GM21723 (cell line): Measurements from ENCODE around the gene VTI1A.
"Not testable (repeated sequence)": the region's sequence is repeated elsewhere in the genome, so short reads cannot be mapped to it uniquely, and the experiment has no call there.

ENCODE experiments used
- ATAC-seq: cut with Tn5 transposase; IDR thresholded peaks from one replicate; pipeline ENCODE4 v1.9.1; 2021; ENCODE audit warnings: mild to moderate bottlenecking, moderate library complexity; ENCODE audit not compliant: unreplicated experiment

Gene VTI1A

GRCh38 chr10:112446855-112447619 is at the start of gene VTI1A, which contains the start of gene ZDHHC6:
VTI1A (plus strand) TSS chr10:112447215; CDS start chr10:112447374, 159 bp downstream.
ZDHHC6 (minus strand) TSS chr10:112446914; CDS start chr10:112445436, 1,478 bp downstream.
- peak; percentile 94 for ATAC-seq

DNA sequence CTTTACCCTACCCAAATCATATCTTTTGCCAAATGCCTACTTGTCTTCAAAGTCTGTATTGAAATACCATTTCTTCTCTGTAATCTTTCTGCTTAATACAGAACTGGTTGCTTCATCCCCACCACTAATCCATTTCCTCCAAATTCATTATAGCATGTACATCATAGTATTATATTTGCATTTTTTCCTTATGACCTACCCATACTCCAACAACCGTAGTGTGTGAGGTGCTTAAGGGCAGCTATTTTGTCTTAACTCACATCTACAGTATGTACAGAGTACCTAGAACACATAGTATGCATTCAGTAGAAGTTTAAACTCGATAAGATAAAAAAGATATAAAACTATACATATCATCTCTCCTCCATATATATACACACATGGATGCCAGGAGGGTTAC is 49.4 kb upstream of the VTI1A start:
- ATAC-seq, result no peak

DNA sequence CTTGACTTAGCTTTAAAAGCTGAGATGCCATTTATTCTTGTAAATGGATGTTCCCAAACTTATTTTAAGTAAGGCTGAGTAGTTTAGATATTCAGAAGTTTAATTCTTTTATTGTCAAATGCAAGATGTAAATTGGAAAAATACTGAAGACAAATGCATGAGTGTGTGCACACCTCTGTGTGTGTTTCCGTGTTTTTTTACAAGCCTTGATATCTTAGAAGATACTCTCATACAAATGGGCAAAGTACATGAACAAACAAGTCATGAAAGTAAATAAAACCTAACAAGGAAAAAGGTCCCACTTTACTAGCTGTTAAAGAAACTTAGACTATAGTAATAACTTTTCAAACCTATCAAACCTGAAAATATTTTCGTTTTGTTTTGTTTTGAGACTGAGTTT is 44.1 kb upstream of the VTI1A start:
- ATAC-seq, result no peak

GRCh38 chr10:112404617-112405016 is 42.4 kb upstream of the VTI1A start:
- ATAC-seq, result no peak

DNA sequence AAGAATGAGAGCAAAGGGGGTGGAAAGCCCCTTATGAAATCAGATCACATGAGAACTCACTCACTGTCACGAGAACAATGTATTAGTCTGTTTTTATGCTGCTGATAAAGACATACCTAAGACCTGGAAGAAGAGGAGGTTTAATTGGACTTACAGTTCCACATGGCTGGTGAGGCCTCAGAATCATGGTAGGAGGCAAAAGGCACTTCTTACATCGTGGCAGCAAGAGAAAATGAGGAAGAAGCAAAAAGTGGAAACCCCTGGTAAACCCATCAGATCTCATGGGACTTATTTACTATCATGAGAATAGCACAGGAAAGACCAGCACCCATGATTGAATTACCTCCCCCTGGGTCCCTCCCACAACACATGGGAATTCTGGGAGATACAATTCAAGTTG is 40.2 kb upstream of the VTI1A start:
- not testable (repeated sequence) for ATAC-seq

DNA sequence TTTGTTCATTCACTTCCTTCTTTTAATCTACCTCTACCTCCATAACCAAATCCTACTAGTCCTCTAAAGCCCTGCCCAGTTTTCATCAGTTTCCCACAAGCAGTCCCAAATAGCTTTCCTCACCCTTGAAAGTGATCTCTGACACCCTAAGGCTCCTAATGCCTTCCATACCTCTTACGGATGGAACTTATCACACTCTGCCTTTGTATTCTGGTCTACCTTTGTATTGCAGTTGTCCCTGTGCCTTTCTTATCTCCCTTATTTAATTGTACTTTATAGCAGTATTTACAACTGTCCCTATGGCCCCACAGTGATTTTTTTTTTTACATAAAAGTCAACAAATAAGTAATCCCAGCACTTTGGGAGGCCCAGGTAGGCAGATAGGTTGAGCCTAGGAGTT is 39.3 kb upstream of the VTI1A start:
- no peak for ATAC-seq

DNA sequence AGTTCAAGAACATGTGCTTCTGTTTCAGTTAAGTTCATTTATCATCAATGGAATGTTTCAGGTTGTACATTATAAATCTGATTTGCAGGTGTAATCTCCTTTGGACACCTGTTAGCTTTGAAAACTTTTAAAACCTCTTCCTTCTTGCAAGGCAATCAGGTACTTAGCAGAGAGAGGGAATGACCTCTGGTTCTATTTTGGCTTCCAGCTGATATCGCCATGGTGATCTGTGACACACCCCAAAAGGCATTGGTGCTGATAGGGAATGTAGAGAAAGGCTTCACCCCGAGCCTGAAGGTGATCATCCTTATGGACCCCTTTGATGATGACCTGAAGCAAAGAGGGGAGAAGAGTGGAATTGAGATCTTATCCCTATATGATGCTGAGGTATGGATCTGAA is 37.7 kb upstream of the VTI1A start:
- no peak for ATAC-seq

DNA sequence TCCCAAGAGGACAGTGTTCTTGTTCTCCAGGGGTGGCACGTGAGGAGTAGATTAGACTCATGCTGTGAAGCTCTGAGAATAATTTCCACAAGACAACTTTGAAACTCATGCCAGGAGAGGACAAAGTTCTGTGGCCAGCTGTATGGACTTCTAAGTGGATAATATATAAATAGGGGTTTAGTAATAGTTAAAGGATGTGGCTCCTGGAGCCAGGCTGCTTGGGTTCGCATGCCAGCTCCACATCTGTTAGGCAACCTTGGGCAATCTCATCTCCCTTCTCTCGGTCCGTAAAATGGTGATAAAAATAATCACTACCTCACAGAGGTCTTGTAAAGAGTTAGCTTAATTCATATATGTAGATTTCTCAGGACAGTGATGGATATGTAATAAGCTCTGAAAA is 37.3 kb upstream of the VTI1A start:
- ATAC-seq, result no peak

DNA sequence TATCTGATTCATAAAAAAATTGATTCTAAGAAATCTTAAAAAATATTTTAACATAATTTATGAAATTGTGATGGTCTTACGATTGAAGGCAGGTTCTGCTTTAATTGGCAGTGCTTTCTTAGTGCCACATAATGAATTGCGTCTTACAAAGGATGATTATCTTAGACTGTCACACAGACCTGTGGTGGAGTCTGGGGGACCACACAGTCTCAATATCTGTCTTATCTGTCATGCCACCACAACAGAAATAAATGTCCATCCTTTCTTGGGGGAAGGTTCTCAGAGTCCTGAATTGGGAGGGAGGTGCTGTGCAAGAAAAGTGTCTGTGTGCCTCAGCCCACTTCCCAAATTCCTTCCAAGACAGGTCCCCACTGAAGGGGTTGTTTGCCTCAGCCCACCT is 34.3 kb upstream of the VTI1A start:
- no peak for ATAC-seq

DNA sequence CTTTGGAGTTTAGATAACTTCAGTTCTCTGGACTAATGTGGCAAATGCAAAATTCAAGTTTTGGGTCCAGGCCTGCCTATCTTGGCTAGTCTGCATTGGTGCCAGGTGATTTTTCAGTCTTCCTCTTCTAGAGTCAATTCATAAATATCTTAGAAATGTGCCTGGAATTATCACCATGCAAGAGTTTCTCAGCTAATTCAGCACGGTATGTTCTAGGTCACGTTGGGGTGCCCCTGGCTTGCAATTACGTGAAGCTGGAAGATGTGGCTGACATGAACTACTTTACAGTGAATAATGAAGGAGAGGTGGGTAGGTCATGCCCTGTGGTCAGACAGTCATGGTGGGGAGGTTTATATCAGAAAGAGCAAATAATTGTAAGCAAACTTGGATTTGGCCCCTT is 25.3 kb upstream of the VTI1A start:
- no peak for ATAC-seq

GRCh38 chr10:112424651-112425050 is 22.4 kb upstream of the VTI1A start:
- ATAC-seq, result no peak

GRCh38 chr10:112426111-112426510 is 20.9 kb upstream of the VTI1A start:
- no peak for ATAC-seq

GRCh38 chr10:112429147-112429546 is 17.9 kb upstream of the VTI1A start:
- ATAC-seq, result no peak

DNA sequence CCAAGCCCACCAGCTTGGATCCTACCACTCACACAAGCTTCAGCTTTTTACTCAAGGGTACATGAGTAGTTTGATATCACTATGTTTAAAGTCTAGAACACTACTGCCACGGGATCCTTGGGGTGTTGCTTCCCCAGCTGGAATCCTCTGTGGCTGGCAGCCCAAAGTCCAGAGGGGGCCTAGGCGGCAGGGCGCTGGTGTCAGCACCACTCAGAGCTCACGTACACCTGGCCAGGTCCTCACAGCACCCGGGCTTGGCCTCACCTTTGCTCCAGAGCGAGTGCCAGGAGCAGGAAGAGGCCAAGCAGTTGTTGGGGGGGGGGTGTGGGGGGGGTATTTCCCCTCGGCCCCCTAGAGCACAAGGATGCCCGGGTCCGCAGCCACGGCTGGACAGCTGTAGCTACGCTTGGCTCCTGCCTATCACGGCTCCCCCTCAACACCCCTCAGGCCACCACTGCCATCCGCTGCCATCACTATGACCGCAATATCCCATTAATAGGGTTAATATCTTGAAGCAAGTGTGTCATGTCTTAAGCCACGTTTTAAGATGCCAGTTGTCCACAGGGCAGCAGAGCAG is 17.3 kb upstream of the VTI1A start:
- ATAC-seq, result no peak

GRCh38 chr10:112433136-112433535 is 13.9 kb upstream of the VTI1A start:
- no peak for ATAC-seq

GRCh38 chr10:112434988-112435619 is 11.9 kb upstream of the VTI1A start:
- ATAC-seq, result no peak

DNA sequence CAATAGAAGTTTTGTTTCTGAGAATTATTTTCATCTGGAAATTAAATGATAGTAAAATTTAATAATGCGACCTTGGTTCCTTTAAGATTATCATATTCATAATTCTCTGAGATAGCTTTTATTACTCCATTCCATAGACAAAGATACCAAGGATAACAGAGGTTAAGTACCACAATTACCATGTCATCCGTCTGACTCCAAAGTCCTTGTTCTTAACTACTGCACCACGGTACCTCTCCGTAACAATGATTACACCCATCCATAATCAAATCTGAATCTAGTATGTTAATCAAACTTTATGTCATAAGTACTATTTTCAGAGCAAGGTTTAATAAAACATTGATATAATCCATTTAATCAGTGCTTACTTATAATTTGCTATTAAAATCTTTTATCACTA is 8.7 kb upstream of the VTI1A start:
- no peak for ATAC-seq

- no peak for ATAC-seq
Observed at GRCh38 chr10:112441520-112441919, 5.5 kb upstream of the VTI1A start.

DNA sequence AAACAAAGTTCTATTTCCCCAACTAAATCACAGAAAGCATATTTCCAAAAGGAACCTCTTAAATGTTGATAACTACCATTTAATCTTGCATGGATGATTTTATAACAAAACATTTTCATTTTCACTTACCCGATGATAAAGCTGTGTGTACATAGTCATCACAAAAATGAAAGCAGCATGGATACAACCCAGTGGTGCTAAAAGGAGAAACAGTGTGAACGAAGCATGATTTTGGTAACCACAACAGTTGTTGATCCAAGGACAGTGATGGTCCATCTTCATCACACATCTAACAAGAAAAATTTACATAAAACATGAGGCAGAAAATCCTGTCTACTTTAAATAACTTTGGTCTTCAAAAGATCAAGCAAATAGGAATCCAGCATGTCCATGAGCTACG is 5.0 kb upstream of the VTI1A start:
- ATAC-seq, result no peak

GRCh38 chr10:112446055-112446854 is 760 bp upstream of the VTI1A start:
- ATAC-seq, result no peak

- ATAC-seq, result no peak
Observed at GRCh38 chr10:112447620-112447928, 559 bp downstream of the VTI1A start.

DNA sequence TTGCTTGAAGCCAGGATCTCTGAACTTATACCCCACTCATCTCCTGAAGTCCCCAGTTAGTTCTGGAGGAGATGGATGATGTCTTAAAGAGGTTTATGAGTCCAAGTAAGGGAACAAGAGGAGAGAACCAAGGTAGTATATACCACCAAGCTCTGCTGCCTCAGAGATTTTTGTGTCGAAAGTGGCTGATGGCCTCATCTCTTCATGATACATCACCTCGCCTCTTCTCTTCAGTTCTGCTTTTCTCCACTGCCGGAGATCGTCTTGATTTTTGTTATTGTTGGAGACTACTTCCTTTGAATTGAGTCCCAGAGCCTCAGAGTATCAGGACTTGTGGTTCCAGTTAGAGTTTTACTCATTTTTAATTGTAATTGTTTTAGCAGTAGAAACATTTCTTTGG is 1.9 kb downstream of the VTI1A start:
- no peak for ATAC-seq
